Fibroblast of gingiva (primary cell): Measurements from ENCODE around the gene EPAS1.
A peak's percentile ranks its signal among the peaks of the same experiment; 100 is the strongest.
"Not testable (repeated sequence)": the region's sequence is repeated elsewhere in the genome, so short reads cannot be mapped to it uniquely, and the experiment has no call there.

Experiments used
- DNase-seq: peaks from one replicate; pipeline ENCODE4 v3.0.0-alpha.2; 2011; ENCODE audit warnings: low read depth

EPAS1 gene

DNA sequence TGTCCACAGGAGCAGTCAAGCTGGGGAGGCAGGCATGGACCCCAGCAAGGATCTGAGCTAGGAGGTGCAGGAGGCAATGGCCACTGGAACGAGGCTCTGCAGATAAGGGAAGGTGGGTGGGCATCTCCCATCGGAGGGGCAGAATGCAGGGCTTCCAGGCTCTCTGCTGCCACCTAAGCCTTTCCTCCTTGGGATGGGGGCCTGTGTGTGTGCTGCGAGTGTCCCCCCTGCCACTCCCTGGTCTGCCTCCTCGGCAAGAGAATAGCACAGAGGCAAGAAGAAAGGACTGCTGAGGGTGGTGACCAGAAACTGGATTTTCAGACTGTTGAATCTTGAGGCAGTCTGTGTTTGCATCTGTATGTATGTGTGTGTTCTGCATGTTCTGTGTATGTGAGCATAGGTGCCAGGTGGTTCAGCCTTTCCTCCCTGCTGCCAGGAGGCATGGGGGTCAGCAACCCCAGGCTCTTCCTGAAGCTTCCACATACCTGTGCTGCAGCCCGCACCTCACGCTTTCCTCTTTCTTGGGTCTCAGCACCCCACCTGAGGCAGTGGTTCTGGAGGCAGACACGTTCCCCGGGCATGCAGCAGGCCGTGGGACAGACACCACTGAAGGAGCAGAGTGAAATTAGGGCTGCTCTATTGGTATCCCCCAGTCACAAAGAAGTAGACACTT lies 86.7 kb downstream of the EPAS1 start:
- no peak for DNase-seq

DNA sequence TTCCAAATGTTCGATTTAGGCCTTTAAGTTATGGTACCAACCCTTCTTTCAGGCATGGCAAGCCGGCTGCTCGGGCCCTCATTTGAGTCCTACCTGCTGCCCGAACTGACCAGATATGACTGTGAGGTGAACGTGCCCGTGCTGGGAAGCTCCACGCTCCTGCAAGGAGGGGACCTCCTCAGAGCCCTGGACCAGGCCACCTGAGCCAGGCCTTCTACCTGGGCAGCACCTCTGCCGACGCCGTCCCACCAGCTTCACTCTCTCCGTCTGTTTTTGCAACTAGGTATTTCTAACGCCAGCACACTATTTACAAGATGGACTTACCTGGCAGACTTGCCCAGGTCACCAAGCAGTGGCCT lies 87.2 kb downstream of the EPAS1 start:
- no peak for DNase-seq

DNA sequence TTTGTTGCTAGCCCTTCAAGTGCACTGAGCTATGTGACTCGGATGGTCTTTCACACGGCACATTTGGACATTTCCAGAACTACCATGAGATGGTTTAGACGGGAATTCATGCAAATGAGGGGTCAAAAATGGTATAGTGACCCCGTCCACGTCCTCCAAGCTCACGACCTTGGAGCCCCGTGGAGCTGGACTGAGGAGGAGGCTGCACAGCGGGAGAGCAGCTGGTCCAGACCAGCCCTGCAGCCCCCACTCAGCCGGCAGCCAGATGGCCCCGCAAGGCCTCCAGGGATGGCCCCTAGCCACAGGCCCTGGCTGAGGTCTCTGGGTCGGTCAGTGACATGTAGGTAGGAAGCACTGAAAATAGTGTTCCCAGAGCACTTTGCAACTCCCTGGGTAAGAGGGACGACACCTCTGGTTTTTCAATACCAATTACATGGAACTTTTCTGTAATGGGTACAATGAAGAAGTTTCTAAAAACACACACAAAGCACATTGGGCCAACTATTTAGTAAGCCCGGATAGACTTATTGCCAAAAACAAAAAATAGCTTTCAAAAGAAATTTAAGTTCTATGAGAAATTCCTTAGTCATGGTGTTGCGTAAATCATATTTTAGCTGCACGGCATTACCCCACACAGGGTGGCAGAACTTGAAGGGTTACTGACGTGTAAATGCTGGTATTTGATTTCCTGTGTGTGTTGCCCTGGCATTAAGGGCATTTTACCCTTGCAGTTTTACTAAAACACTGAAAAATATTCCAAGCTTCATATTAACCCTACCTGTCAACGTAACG lies 88.8 kb downstream of the EPAS1 start:
- peak; percentile 96 for DNase-seq

DNA sequence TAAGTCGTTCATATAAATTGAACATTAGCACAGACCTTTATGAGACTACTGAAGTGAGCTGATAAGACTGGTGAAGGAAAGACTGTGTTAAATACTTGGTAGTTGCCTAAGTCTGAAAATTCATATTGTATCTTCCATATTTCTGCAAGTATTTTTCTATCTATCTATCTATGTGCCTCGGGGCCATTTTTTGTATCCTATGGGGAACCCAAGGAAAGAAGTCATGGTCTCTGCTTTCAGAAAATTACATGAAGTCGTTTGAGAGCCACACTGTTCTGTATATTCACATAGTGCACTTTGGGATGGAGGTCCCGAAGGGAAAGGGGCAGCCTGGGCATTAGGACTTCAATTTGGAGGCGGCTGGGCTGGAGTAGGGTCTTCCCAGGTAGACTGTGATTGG lies 89.6 kb downstream of the EPAS1 start:
- DNase-seq: no peak

- DNase-seq: no peak
These were observed 90.1 kb downstream of the EPAS1 start for GRCh38 chr2:46387292-46387691.

GRCh38 chr2:46387886-46388515 lies 90.8 kb downstream of the EPAS1 start:
- no peak for DNase-seq

DNA sequence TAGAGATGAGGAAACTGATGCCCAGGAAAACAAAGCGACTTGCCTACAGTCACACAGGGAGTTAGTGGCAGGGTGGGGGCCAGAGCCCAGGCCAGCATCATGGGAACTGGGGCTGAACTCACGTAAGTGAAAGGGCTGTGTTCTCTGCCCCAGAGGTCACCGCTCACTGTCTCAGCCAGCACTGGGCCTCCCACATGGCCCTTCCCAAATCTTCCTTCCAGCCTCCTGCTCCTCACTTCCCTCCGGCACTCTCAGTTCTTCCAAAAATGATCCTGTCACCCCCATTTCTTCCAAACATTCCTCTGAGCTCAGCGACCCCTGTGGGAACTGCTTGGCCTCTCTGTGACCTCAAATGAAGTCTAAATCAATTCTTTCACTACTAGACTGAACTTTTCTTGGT lies 91.7 kb downstream of the EPAS1 start:
- DNase-seq: no peak

DNA sequence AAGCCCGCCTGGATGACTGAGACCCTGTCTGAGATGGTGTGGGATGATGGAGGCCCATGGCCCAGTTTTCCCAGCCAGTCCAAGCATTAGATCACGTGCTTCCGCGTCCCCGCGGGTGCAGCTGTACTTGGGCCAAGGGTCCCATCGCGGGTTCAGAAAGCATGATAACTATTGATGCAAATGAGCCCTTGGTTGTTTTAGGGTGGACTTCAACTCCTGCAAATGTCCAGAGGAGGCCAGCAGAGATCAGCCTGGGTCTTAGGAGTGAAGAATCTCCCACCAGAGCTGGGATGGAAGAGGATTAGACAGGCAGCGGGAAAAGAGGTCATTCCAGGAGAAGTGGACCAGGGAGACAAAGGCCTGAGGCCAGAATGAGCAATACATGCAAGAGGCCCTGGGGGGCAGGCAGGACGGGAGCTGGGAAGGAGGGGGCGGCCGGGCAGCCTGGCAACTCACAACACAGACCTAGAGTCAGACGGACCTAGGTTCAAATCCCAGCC lies 92.3 kb downstream of the EPAS1 start:
- peak; percentile 36 for DNase-seq

GRCh38 chr2:46390036-46390435 lies 92.8 kb downstream of the EPAS1 start:
- DNase-seq: no peak

DNA sequence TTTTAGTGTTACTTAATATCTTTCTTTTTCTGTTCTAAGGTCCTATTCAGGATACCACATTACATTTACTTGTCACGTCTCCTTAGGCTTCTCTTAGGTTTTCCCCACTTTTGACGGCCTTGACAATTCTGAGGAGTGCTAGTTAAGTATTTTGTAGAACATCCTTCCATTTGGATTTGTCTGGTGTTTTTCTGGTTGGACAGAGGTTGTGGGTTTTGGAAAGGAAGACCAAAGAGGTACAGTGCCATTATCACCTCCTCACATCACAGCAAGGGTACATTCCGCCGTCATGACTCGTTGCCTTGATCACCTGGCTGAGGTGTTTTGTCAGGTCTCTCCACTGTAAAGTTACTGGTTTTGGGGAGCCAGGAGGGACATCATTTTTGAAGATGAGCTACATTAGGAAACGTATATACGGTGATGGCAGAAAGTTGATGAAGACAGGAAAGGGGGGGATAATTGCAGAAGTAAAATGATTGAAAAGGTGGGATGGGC lies 93.7 kb downstream of the EPAS1 start:
- DNase-seq: no peak

DNA sequence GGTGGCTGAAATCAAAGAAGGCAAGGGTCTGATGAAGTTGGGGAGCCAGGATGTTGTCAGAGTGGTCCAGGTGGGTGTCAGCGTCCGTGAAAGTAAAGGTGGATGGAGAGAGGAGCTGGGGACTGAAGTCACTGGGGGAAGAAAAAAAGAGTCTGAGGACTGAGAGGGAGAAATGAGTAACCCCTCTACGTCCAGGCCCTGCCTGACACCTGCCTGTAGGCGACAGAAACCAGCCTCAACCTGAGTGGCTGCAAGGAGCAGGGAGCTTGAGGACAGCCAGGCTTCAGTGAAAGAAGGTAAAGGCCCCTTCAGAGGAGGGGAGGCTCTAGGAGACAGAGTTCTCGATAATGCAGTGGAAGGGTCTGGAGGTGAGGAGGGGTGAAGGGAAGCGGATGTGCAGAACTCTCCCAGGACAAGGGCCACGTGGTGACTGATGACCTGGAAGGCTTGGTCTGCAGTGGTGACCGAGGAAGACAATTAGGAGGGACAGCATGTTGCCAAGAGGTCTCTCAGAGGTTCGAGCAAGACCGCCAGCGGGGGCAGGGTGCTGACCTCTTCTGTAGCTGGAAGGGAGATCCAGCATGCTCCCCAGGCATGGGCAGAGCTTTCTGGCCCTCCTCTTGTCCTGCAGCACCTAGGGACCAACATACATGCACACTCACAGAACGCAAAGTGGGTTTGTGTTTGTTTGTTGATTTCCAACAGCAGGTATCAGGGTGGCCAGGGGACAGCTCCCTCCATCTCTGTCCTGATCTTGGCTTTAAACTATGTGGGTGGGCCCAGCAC lies 95.5 kb downstream of the EPAS1 start:
- DNase-seq: no peak

DNA sequence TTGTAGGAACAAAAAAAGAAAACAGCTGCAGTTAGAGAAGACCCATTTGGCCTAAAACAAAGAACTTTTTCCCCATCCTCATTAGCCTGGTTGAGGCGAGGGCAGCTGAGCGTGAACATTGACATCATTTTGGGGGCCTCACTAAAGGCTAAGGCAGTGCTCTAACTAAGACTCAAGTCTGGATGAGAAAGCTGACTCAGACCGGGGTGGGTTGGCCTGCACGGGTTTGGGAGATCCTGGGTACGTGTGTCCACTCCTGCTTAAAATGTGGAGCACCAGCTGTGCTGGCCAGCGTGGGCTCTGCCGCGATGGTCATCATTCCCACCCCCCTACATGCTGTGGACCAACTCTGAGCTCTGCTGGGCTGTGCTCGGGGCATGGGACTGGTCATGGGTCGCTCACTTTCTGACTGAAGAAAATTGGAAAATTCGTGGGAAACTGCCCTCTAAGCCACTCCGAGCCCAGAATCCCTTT lies 96.2 kb downstream of the EPAS1 start:
- DNase-seq: no peak

- no peak for DNase-seq
These were observed 96.7 kb downstream of the EPAS1 start for GRCh38 chr2:46393865-46394264.

DNA sequence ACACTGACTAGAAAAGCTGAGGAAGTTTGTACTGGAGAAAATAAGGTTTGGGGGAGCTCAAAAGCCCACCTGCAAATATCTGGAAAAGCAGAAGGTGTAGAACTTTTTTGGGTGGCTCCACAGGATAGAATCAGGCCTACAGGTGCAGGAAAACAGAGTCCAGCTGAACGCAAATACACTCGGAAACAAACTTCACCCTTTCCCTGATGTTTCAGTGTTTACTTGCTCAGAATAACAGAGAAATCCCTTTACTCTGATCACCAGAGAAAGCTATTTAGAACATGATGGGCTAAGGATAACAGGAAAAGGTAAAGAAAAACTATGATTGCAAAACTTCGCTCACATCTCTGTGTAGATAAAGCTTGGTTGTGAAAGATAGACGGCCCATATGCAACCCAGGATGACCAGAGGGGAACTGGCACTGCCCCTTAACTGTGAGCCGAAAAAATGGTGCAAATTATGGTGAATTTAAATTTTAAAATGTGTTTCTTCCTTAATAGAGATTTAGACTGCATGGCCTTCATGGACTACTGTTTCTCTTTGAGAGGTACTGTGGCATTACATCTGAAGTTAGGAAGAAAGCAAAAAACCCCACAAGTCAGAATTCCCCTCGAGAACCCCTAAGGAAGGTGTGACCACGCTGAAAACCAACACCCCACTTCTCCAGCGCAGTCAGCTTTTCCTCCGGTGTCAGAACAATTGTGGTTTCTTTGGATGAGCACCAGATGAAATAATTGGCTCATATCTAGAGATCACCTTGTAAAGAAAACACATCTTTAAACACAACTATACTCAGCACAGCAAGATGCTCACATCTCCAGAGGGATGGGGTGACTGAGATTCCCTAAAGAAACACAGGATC lies 97.7 kb downstream of the EPAS1 start:
- DNase-seq: no peak

DNA sequence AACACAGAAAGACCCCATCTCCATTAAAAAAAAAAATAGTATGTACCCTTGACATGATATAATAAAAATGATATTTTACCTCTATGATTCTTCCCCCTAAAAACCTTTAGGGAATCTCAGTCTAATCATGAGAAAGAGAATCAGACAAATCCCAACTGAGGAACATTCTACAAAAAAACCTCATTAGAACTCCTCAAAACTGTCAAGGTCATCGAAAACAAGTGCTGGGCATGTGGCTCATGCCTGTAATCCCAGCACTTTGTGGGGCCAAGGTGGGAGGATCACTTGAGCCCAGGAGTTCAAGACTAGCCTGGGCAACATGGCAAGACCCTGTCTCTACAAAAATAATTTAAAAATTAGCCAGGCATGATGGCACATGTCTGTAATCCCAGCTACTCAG lies 98.5 kb downstream of the EPAS1 start:
- not testable (repeated sequence) for DNase-seq

- no peak for DNase-seq
These were observed 102.8 kb downstream of the EPAS1 start for GRCh38 chr2:46400016-46400415.

- DNase-seq: no peak
These were observed 105.7 kb downstream of the EPAS1 start for GRCh38 chr2:46402874-46403273.

DNA sequence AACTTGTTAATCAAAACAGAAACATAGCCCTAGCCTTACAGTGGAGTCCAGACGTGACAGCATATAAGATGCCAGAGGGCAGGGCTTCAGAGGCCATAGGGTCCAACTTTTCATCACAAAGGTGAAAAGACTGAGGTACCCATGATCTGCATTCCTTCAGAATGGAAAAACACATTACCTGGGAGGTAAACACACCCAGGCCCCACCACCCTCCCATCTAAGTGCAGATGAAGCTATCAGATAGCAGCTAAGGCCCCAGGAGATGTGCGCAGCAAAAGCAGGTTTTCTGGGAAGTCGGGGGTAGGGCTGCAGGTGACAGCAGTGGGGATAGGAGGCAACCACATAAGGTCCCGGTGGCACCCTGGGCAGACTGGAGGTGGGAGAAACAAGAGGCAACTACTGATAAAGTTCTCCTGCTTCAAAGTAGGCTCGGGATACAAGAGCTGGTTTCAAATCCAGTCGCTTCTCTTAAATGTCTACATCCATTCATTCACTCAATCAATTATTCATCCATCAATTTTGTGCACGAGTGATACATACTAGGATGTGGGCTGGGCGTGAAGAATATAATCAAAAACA lies 107.1 kb downstream of the EPAS1 start:
- no peak for DNase-seq

DNA sequence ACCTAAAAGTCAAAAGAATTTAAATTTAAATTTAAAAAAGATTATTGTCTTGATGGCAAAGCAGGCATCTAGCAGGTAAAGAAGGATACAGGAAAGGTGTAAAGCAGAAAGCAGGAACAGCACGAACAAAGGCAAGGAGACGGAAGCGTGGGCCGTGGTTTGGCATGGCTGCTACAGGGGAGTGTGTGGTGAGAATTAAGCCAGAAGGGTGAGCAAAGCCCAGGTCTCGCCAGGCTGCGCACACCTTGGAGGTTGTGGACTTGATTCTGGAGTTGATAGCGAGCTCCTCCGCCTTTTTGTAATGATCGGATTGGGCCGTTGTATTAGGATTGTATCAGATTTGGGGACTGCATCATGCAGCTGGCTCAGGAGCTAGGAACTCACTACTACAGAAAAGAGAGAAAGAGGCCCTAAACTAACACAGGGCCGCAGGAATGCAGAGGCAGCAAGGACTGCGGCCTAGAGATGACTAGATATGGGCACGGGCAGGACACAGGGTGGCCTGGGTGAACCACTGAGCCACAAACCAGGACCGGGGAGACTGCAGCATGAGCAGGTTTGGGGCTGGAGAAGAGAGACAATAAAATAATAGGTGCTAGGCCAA lies 110.7 kb downstream of the EPAS1 start:
- DNase-seq: no peak

GRCh38 chr2:46409756-46410155 lies 112.5 kb downstream of the EPAS1 start:
- DNase-seq: no peak
